Brain microvascular endothelial cell (primary cell): ENCODE data around the gene SPSB1.

ENCODE experiments used
- DNase-seq: peaks from one replicate; pipeline ENCODE4 v3.0.0-alpha.2; 2020
- H3K27ac ChIP-seq: fragments of 250-450 bp; sonication (Bioruptor Pico); 2 replicates; pipeline ENCODE4 v1.5.1; 2020; ENCODE audit warnings: mild to moderate bottlenecking, moderate library complexity
- H3K27me3 ChIP-seq: fragments of 250-450 bp; sonication (Bioruptor Pico); replicated peaks from 2 replicates; pipeline ENCODE4 v1.5.1; 2020; ENCODE audit warnings: mild to moderate bottlenecking
- H3K36me3 ChIP-seq: fragments of 250-450 bp; sonication (Bioruptor Pico); replicated peaks from 2 replicates; pipeline ENCODE4 v1.5.1; 2020; ENCODE audit warnings: mild to moderate bottlenecking
- H3K4me3 ChIP-seq: 2 replicates; pipeline ENCODE4 v1.5.1; 2011; ENCODE audit warnings: low read depth, mild to moderate bottlenecking, control low read depth, low read length, moderate library complexity
- CTCF ChIP-seq: IDR thresholded peaks from 2 replicates; pipeline ENCODE4 v1.5.1; 2011; ENCODE audit warnings: low read depth, mild to moderate bottlenecking, moderate library complexity, low read length, control low read depth, inconsistent platforms; ENCODE audit errors: missing control alignments
- in situ Hi-C: cut with HindIII; loops from 2 replicates; pipeline ENCODE4 v1.10.0; 2017; ENCODE audit warnings: low sequenced_read_pairs, low pct_ligation_motif_present

Gene SPSB1

DNA sequence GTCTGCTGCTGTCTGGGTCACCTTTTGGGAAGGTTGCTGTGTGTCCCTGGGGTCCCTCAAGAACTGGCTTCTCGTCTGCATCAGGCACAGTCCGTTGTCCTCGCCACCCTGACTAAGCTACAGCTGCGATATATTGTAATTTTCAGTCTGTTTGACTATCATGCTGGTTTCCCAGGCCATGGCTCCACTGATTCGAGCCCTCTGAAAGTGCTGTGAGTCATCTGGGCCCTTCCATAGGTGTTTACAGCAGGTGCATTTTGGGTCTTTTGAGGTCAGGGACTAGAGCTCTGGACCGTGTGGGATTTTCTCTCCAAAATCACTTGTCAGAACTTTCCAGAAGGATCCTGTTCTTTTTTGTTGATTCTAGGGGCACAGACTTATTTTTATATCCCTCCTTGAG is 52.8 kb downstream of the SPSB1 start:
- Histone ChIP-seq H3K27ac (no peak overlapping the region), H3K27me3 (no peaks in the 10 kb centered on the region), H3K4me3 (no peak overlapping the region), H3K36me3 (peaks cover 10% of the 10 kb centered on the region)
- no peak for DNase-seq
- in situ Hi-C loops: no loop called here
- no peak for TF ChIP-seq CTCF

DNA sequence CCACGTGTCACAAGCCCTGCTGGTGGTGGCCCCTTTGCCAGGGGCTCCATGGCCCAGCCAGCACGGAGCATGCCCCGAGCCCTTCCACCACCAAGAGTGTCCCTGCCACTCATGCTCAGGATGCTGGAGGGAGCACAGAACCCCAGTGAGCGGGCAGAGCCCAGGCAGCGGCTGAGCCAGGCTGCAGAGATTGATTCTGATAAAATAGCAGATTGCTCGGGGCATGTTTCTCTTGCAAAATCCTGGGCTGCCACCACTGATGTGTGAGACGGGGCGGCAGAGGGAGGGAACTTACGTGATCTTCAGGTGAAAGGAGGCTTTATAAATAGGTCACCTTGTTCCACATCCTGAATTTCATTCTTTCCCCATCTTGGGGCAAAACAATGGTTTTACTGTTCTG is 53.2 kb downstream of the SPSB1 start:
- Histone ChIP-seq H3K36me3 (peaks cover 10% of the 10 kb centered on the region), H3K27ac (no peak overlapping the region), H3K27me3 (no peaks in the 10 kb centered on the region), H3K4me3 (no peak overlapping the region)
- no peak for TF ChIP-seq CTCF
- in situ Hi-C loops: no loop called here
- DNase-seq: no peak

GRCh38 chr1:9346566-9346965 is 53.9 kb downstream of the SPSB1 start:
- TF ChIP-seq CTCF: no peak
- no peak overlapping the region for H3K27ac ChIP-seq
- H3K27me3 ChIP-seq: no peaks in the 10 kb centered on the region
- in situ Hi-C loops: no loop called here
- no peak for DNase-seq
- H3K36me3 ChIP-seq: peaks cover 10% of the 10 kb centered on the region
- no peak overlapping the region for H3K4me3 ChIP-seq

DNA sequence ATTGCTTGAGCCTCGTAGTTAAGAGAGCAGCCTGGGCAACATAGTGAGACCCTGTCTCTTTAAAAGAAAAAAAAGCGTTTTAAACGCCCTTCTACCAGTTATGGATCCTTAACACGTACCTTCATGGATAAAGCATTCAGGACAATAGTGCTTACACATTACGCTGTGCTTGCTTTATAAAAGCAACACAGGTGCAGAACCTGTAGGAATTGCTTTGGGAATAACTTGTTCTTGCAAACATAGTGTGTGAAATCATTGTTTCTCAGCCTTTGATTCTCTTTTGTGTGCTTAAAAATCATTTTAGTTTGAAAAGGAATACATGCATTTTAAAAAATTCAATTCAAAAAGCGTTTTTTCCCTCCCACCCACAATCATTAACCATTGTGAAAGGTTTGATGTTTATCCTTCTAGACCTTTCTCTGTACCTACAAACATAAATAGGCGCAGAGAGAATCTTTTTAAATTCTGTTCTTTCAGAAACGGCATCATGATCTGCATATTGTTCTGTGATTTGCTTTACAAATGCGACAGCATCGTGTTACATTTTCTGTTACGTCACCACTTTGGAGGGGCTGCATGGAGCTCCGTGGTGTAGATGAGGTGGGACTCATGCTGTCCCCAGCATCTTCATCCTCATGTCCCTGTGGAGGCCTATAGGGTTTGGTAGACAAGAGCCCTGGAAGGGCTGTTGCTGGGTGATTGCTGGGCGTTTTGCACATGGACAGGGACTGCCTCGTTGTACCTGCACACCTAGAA is 54.6 kb downstream of the SPSB1 start:
- DNase-seq: no peak
- Histone ChIP-seq H3K27ac (no peak overlapping the region), H3K36me3 (peaks cover 10% of the 10 kb centered on the region), H3K4me3 (no peak overlapping the region), H3K27me3 (no peaks in the 10 kb centered on the region)
- in situ Hi-C loops: no loop called here
- TF ChIP-seq CTCF: no peak

GRCh38 chr1:9349331-9349851 is 56.7 kb downstream of the SPSB1 start:
- in situ Hi-C loops: no loop called here
- H3K4me3 ChIP-seq: no peak overlapping the region
- no peak overlapping the region for H3K27ac ChIP-seq

More at GRCh38 chr1:9349331-9349851, 56.7 kb downstream of the SPSB1 start:
- no peak for TF ChIP-seq CTCF
- peaks cover 10% of the 10 kb centered on the region for H3K36me3 ChIP-seq
- DNase-seq: no peak
- H3K27me3 ChIP-seq: no peaks in the 10 kb centered on the region
